HL-60/S4 treated with phorbol 12-myristate 13-acetate at 8.2 ng/mL for 4 days and 3 days (cell line): ENCODE measurements around the gene SOAT2.

Source experiments
- in situ Hi-C: fragments of 300-500 bp; cut with MboI; formaldehyde crosslinking; loops from 2 replicates; pipeline ENCODE4 v1.15.0; 2022; ENCODE audit warnings: low sequenced_read_pairs

The SOAT2 gene, protein sequence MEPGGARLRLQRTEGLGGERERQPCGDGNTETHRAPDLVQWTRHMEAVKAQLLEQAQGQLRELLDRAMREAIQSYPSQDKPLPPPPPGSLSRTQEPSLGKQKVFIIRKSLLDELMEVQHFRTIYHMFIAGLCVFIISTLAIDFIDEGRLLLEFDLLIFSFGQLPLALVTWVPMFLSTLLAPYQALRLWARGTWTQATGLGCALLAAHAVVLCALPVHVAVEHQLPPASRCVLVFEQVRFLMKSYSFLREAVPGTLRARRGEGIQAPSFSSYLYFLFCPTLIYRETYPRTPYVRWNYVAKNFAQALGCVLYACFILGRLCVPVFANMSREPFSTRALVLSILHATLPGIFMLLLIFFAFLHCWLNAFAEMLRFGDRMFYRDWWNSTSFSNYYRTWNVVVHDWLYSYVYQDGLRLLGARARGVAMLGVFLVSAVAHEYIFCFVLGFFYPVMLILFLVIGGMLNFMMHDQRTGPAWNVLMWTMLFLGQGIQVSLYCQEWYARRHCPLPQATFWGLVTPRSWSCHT

GRCh38 chr12:53102883-53103807 lies at the start of gene SOAT2:
Gene SOAT2 (plus strand): TSS chr12:53103486. CDS start chr12:53103578, 92 bp downstream.
- in situ Hi-C loops, result no loop called here

DNA sequence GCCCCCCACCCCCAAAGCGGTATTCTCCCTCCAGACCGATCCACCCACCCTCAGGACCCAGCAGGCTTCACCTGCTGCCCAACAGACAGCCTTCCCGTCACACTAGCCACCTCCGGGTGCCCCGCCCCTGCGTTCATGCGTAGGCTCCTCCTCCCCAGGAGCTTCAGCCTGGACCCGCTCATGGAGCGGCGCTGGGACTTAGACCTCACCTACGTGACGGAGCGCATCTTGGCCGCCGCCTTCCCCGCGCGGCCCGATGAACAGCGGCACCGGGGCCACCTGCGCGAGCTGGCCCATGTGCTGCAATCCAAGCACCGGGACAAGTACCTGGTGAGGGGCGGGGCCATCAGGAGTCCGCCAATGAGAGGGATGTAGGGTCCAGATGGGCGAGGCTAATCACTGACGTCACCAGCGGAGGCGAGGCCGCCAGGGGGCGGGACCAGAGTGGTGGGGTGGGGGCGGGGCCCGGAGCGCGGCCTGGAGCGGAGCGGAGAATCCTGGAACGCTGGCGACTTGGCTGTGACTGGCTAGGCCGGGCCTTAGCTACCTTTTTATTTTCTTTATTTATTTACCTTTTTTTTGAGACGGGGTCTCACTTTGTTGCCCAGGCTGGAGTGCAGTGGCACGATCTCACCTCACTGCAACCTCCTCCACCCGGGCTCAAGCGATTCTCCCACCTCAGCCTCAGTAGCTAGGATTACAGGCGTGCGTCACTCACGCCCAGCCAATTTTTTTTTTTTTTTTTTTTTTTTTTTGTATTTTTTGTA lies 49.0 kb upstream of the SOAT2 start:
- in situ Hi-C loops, result loop anchor here (25.0 kb wide), 1 partner anchor 233 kb away; the partner anchor contains the start of genes MYG1 and PFDN5

- in situ Hi-C loops, result loop anchor here (25.0 kb wide), 1 partner anchor 232 kb away; the partner anchor contains the start of genes MYG1 and PFDN5
Observed at GRCh38 chr12:53055471-53056266, 47.6 kb upstream of the SOAT2 start.

- in situ Hi-C loops, result loop anchor here (25.0 kb wide), 1 partner anchor 231 kb away; the partner anchor contains the start of genes MYG1 and PFDN5
Observed at GRCh38 chr12:53056296-53056695, 47.0 kb upstream of the SOAT2 start.

GRCh38 chr12:53056901-53057300 lies 46.4 kb upstream of the SOAT2 start:
- in situ Hi-C loops, result loop anchor here (25.0 kb wide), 1 partner anchor 230 kb away; the partner anchor contains the start of genes MYG1 and PFDN5

DNA sequence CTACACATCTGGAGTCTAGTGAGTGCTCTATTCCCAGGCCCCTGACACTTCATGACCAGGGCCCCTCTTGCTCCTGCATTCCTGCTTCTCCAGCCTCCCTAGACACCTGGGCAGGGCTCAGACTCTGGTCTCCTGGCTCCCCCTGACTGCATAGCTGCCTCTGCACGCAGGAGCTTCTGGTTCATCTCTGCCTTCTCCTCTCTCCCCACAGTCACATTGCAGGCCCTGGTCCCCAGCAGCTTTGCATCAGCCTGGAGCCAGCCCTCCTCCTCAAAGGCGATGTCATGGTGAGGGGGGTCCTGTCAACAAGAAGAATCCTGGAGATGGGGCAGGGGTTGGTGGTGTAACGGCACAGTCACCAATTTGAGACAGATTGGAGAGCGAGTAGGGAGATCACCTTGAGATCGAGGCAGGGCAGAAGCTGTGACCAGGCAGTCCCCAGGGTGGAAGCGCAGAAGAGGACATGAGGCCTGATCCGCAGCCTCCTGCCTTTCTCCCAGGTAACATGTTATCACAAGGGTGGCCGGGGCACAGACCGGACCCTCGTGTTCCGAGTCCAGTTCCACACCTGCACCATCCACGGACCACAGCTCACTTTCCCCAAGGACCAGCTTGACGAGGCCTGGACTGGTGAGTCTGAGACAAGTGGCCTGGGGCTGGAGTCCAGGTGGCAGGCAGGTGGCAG lies 45.3 kb upstream of the SOAT2 start:
- in situ Hi-C loops, result loop anchor here (25.0 kb wide), 1 partner anchor 229 kb away; the partner anchor contains the start of genes MYG1 and PFDN5

- in situ Hi-C loops, result loop anchor here (25.0 kb wide), 1 partner anchor 228 kb away; the partner anchor contains the start of genes MYG1 and PFDN5
Observed at GRCh38 chr12:53058674-53059433, 44.4 kb upstream of the SOAT2 start.

- in situ Hi-C loops, result loop anchor here (25.0 kb wide), 1 partner anchor 228 kb away; the partner anchor contains the start of genes MYG1 and PFDN5
Observed at GRCh38 chr12:53059434-53060063, 43.7 kb upstream of the SOAT2 start.

DNA sequence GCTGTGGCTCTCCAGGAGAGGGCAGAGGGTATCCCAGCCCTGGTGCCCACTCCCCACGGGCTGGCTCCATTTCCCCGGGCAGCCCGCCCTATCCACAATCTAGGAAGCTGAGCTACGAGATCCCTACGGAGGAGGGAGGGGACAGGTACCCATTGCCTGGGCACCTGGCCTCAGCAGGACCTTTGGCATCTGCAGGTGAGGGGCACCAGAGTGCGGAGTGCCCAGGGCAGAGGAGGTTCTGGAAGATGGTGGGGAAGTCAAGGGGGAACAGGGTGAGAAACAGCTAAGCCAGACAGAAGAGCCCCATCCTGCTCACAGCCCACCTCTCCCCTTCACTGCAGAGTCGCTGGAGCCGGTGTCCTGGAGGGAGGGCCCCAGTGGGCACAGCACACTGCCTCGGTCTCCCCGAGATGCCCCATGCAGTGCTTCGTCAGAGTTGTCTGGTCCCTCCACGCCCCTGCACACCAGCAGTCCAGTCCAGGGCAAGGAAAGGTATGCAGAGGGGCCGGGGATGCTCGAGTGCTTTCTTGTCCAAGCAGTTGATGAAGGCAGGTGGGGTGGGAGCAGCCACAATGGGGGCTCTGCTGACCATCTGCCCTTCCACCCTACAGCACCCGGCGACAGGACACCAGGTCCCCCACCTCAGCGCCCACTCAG lies 43.1 kb upstream of the SOAT2 start:
- in situ Hi-C loops, result loop anchor here (25.0 kb wide), 1 partner anchor 227 kb away; the partner anchor contains the start of genes MYG1 and PFDN5

DNA sequence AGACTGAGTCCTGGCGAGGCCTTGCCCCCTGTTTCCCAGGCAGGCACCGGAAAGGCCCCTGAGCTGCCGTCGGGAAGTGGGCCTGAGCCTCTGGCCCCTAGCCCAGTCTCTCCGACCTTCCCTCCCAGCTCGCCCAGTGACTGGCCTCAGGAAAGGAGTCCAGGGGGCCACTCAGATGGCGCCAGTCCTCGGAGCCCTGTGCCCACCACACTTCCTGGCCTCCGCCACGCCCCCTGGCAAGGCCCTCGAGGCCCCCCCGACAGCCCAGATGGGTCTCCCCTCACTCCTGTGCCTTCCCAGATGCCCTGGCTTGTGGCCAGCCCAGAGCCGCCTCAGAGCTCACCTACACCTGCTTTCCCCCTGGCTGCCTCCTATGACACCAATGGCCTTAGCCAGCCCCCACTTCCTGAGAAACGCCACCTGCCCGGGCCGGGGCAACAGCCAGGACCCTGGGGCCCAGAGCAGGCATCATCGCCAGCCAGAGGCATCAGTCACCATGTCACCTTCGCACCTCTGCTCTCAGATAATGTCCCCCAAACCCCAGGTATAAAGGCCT lies 42.5 kb upstream of the SOAT2 start:
- in situ Hi-C loops, result loop anchor here (25.0 kb wide), 1 partner anchor 227 kb away; the partner anchor contains the start of genes MYG1 and PFDN5

DNA sequence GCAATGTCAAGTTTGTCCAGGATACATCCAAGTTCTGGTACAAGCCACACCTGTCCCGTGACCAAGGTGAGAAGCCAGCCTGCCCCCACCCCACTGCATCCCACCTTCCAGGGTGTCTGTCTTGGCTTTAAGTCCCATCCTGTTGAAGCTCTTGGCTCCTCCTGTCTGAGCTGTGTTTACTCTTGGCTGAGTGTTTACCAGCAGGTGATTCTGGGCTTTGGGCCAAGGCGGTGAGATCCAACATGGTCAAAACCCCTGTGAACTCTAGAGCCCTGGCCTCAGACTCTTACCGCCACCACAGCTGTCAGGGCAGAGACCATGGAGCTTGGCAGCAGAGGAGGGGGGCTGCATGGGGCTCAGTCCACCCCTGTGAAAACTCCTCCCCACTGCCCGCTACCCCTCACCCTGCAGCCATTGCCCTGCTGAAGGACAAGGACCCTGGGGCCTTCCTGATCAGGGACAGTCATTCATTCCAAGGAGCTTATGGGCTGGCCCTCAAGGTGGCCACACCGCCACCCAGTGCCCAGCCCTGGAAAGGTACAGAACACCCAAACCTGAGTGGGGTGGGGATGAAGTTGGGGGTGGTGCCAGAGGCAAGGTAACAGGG lies 41.8 kb upstream of the SOAT2 start:
- in situ Hi-C loops, result loop anchor here (25.0 kb wide), 1 partner anchor 226 kb away; the partner anchor contains the start of genes MYG1 and PFDN5

DNA sequence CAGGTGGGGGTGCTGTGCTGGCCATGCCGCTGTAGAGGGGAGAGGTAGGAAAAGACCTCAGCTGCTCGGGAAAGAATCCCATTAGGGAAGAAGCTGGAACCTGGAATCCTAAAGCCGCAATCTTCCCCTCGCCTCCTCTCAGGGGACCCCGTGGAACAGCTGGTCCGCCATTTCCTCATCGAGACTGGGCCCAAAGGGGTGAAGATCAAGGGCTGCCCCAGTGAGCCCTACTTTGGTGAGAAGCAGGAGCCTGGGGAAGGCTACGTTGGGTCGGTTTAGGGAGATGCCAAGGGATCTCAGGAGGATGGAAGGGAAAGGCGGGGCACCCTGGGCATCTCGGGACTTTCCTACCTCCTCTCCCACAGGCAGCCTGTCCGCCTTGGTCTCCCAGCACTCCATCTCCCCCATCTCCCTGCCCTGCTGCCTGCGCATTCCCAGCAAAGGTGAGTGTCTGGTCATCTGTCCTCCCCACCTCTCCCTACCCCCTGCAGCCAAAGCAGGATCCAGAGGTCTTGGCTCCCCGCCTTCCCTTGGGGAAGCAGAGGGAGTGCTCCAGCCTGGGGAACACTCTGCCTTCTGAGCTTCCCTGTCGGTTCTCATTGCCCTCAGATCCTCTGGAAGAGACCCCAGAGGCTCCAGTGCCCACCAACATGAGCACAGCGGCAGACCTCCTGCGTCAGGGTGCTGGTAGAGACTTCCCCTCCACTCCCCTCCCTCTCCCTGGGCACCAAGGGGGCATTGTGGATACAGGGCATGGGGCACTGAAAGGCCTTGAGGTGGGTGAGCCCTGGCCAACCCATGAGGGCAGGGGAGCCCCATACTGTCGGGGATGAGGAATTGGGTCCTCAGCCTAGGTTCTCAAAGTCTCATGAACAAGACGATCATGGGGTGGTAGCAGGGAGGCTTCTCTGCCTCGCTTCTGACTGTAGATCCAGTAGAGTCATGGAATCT lies 41.0 kb upstream of the SOAT2 start:
- in situ Hi-C loops, result loop anchor here (25.0 kb wide), 1 partner anchor 225 kb away; the partner anchor contains the start of genes MYG1 and PFDN5

GRCh38 chr12:53062977-53063707 lies 40.1 kb upstream of the SOAT2 start:
- in situ Hi-C loops, result loop anchor here (25.0 kb wide), 1 partner anchor 224 kb away; the partner anchor contains the start of genes MYG1 and PFDN5
